Subcutaneous abdominal adipose tissue (tissue), 5 donors: ENCODE data around the gene GLYATL1.

Experiments used
- H3K27ac ChIP-seq: one replicate; pipeline ENCODE4 v1.7.0; 2013; ENCODE audit warnings: low read depth, mild to moderate bottlenecking, inconsistent platforms, low read length, moderate library complexity
- H3K27me3 ChIP-seq, 5 donors: one replicate each; pipeline ENCODE4 v1.7.0; 2013; ENCODE audit warnings: low read length in 5 of 5, inconsistent platforms in 1 of 5; ENCODE audit not compliant: control insufficient read depth in 5 of 5, insufficient read depth in 4 of 5
- H3K36me3 ChIP-seq, 5 donors: one replicate each; pipeline ENCODE4 v1.7.0; 2013; ENCODE audit warnings: low read length in 5 of 5; ENCODE audit not compliant: control insufficient read depth in 5 of 5, insufficient read depth in 5 of 5
- H3K4me1 ChIP-seq, 5 donors: one replicate each; pipeline ENCODE4 v1.7.0; 2013; ENCODE audit warnings: low read length in 5 of 5, mild to moderate bottlenecking in 3 of 5, moderate library complexity in 1 of 5; ENCODE audit not compliant: control insufficient read depth in 5 of 5, insufficient read depth in 5 of 5
- H3K4me3 ChIP-seq, 5 donors: one replicate each; pipeline ENCODE4 v1.7.0; 2013; ENCODE audit warnings: low read length in 5 of 5, low read depth in 1 of 5
- H3K9ac ChIP-seq, 5 donors: one replicate each; pipeline ENCODE4 v1.7.0; 2013; ENCODE audit warnings: low read length in 5 of 5, mild to moderate bottlenecking in 4 of 5, moderate library complexity in 3 of 5
- H3K9me3 ChIP-seq, 5 donors: one replicate each; pipeline ENCODE4 v1.7.0; 2013; ENCODE audit warnings: low read length in 5 of 5; ENCODE audit not compliant: control insufficient read depth in 5 of 5
- donor health status: healthy.
- donor health status: healthy.
- donor health status: healthy.
- donor health status: healthy.
- donor health status: healthy.

GLYATL1 gene, protein sequence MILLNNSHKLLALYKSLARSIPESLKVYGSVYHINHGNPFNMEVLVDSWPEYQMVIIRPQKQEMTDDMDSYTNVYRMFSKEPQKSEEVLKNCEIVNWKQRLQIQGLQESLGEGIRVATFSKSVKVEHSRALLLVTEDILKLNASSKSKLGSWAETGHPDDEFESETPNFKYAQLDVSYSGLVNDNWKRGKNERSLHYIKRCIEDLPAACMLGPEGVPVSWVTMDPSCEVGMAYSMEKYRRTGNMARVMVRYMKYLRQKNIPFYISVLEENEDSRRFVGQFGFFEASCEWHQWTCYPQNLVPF

GRCh38 chr11:58939277-58939676 is at the start of gene GLYATL1:
GLYATL1 (plus strand) TSS chr11:58939488; CDS start chr11:58947088, 7,600 bp downstream.
- H3K36me3 ChIP-seq = no peaks in the 10 kb centered on the region
- no peaks in the 10 kb centered on the region for H3K27me3 ChIP-seq
- H3K4me1 ChIP-seq = no peaks in the 10 kb centered on the region
- H3K9me3 ChIP-seq = no peaks in the 10 kb centered on the region
- H3K27ac ChIP-seq = no peak within 1 kb of the TSS
- H3K4me3 ChIP-seq = no peak within 1 kb of the TSS
- no peak within 1 kb of the TSS for H3K9ac ChIP-seq

DNA sequence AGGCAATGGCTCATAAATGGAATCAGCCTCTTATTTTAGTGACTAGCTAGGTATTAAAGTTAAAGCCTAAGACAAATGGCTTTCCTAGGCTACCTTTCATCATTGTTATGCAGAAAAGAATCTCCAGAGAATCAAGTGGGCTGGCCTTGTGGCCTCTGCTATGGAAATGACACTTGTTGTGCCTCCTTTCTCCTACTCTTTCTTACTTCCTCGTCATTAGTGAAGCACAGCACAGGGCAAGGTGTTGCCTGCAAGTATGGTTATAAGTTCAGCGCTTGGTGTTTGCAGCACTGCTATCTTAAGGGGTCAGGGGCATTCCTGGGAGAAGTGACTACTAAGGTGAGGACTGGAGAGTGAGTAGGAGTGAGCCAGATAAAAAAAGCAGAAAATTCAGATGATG is 45.4 kb upstream of the GLYATL1 start:
- Histone ChIP-seq H3K27ac (no peak overlapping the region), H3K4me3 (no peak overlapping the region), H3K4me1 (no peaks in the 10 kb centered on the region), H3K27me3 (no peaks in the 10 kb centered on the region), H3K9me3 (no peaks in the 10 kb centered on the region), H3K9ac (no peak overlapping the region), H3K36me3 (no peaks in the 10 kb centered on the region)

- Histone ChIP-seq H3K36me3 (no peaks in the 10 kb centered on the region), H3K9me3 (no peaks in the 10 kb centered on the region), H3K4me3 (no peak overlapping the region), H3K27ac (no peak overlapping the region), H3K4me1 (no peaks in the 10 kb centered on the region), H3K27me3 (peaks cover 0 to 18% (median 4%) of the 10 kb centered on the region in 5 donors), H3K9ac (no peak overlapping the region)
Measured at GRCh38 chr11:58898106-58898505, 41.2 kb upstream of the GLYATL1 start.

DNA sequence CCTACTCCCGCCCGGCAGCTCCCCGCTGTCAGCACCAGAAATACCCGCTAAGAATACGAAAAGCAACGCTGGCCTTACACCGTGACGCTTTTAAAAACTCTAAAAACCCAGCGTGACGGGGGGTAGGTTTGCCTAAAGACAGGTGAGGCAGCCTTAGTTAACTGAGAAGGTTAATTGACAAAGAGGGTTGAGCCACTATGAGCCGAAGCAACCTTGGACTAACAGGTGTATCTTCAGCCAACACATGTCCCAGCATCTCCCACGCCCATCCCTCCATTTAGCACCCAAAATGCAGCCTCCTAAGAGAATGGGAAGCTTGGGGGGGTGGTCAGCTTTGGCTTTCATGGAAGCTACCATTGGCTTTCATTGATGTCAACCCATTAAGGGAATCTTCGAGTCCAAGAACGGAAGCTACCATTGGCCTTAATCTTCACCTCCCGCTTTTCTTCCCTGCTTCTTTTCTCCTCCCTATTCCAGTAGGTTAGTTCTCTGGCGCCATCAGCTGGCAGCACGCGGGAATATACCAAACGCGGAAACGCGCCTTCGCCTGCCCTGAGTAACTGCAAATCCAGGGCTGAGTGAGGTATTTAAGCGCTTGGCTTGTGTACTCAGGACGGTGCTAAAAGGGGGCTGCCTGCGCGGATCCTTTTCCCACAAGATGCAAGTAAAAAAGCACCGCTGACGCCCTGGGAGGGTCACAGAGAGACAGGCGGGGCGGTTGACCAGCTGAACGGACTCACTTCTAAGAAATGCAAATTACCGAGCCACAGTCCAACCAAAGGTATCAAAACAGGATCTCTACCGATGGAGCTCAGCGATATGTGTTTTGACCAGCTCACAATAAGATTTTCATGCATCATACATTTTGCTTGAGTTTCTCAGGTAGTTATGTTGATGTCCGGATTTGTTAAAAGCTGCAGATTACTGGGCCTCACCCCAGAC is 38.5 kb upstream of the GLYATL1 start:
- Histone ChIP-seq H3K9me3 (no peaks in the 10 kb centered on the region), H3K27me3 (peaks cover 3 to 37% (median 18%) of the 10 kb centered on the region in 5 donors), H3K27ac (no peak overlapping the region), H3K4me1 (peaks cover 0 to 8% (median 5%) of the 10 kb centered on the region in 5 donors), H3K4me3 (no peak overlapping the region), H3K36me3 (no peaks in the 10 kb centered on the region), H3K9ac (no peak overlapping the region)

- Histone ChIP-seq H3K4me3 (no peak overlapping the region), H3K27ac (no peak overlapping the region), H3K36me3 (no peaks in the 10 kb centered on the region), H3K4me1 (peaks cover 0 to 12% (median 8%) of the 10 kb centered on the region in 5 donors), H3K9me3 (no peaks in the 10 kb centered on the region), H3K27me3 (peaks cover 7 to 40% (median 20%) of the 10 kb centered on the region in 5 donors), H3K9ac (no peak overlapping the region)
Measured at GRCh38 chr11:58902881-58903280, 36.4 kb upstream of the GLYATL1 start.

- no peak overlapping the region for H3K9ac ChIP-seq
- H3K36me3 ChIP-seq = no peaks in the 10 kb centered on the region
- peaks cover 0 to 12% (median 8%) of the 10 kb centered on the region in 5 donors for H3K4me1 ChIP-seq
- H3K9me3 ChIP-seq = no peaks in the 10 kb centered on the region
- H3K27ac ChIP-seq = no peak overlapping the region
- H3K4me3 ChIP-seq = peak overlapping the region in 4 of 5 donors; percentile 24 to 48 (median 35)
- peaks cover 7 to 40% (median 20%) of the 10 kb centered on the region in 5 donors for H3K27me3 ChIP-seq
Measured at GRCh38 chr11:58905011-58905720, 34.1 kb upstream of the GLYATL1 start.

DNA sequence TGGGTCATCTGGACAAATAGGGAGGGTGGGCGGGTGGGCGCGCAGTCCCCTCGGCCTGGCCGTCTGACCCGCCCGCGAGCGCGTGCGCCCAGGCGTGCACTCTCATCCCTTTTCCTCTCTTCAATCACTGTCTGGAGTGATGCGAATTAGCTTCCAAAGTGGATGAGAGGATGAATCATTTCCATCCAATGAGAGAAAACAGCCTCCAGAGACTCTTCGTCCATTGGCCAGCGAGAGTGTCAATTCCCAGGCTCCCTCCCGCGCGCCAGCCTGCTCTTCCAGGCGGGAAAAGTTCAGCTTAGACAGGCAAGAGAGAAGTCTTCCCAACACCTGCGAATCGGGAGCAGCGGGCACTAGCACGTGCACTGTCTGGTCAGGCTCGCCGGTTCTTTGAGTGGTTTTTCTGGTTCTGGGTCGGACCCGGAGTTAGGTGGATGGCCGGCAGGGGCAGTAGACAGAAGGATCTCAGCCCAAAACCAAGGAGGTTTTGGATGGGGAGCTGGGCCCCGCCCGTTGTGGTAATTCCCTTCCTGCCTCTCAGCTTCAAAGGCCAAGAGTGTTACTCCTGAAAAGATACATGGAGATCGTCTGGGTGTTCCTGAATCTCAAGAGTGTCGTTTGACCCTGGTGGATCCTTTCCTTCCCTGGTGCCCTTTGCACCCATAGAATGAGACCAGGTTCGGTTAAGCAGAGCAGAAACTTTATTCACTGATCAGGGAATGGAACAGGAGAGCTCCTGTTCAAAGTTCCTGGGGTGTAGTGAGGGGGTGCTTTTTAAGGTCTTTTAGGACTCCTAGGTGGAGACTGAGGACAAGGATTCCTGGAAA is 33.4 kb upstream of the GLYATL1 start:
- H3K4me3 ChIP-seq = peak overlapping the region in 1 of 5 donors; percentile 7
- no peaks in the 10 kb centered on the region for H3K36me3 ChIP-seq
- H3K9me3 ChIP-seq = no peaks in the 10 kb centered on the region
- H3K27ac ChIP-seq = no peak overlapping the region
- peaks cover 7 to 35% (median 19%) of the 10 kb centered on the region in 5 donors for H3K27me3 ChIP-seq
- H3K9ac ChIP-seq = no peak overlapping the region
- peaks cover 0 to 12% (median 8%) of the 10 kb centered on the region in 5 donors for H3K4me1 ChIP-seq

DNA sequence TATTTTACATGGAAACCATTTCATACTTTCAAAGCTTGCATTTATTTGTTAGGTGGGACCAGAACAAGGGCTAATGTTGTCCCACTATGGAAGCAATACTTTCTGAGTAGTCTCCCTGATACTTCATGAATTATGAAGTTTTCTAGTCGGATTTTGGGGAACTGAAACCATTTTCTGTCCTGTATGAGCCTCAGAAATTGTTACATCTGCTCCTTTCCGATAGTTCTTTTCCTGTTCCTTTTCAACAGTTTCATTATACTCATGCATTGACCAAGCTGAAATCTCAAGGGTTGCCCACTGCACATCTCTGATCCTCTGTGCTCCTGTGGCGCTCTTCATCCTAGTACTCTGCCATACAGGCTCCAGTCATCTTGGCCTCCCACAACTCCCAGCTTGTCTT is 31.5 kb upstream of the GLYATL1 start:
- H3K27me3 ChIP-seq = peaks cover 4 to 29% (median 16%) of the 10 kb centered on the region in 5 donors

GRCh38 chr11:58912124-58912523 is 27.2 kb upstream of the GLYATL1 start:
- Histone ChIP-seq H3K4me3 (no peak overlapping the region), H3K36me3 (no peaks in the 10 kb centered on the region), H3K9me3 (peaks cover 6 to 15% (median 12%) of the 10 kb centered on the region in 5 donors), H3K9ac (no peak overlapping the region), H3K27me3 (peaks cover 0 to 2% (median 0%) of the 10 kb centered on the region in 5 donors), H3K4me1 (no peaks in the 10 kb centered on the region), H3K27ac (no peak overlapping the region)

More for the DNA sequence above, 31.5 kb upstream of the GLYATL1 start:
- H3K36me3 ChIP-seq = no peaks in the 10 kb centered on the region
- H3K9ac ChIP-seq = no peak overlapping the region
- H3K27ac ChIP-seq = no peak overlapping the region
- no peaks in the 10 kb centered on the region for H3K9me3 ChIP-seq
- H3K4me1 ChIP-seq = peaks cover 0 to 12% (median 8%) of the 10 kb centered on the region in 5 donors
- no peak overlapping the region for H3K4me3 ChIP-seq
